Measurements from ENCODE around the gene FIGLA.

GRCh38 chr2:70757966-70758365 lies 32.5 kb downstream of the FIGLA start:
- no peak for TF ChIP-seq POLR2AphosphoS5 (IDR thresholded peaks at IDR 0.05; ENCODE audit: low read depth, low read length)
- no peak for TF ChIP-seq POLR2A (IDR thresholded peaks at IDR 0.05; ENCODE audit: low read depth, low read length)
- no peak for TF ChIP-seq TAF1 (IDR thresholded peaks at IDR 0.05; ENCODE audit: low read depth, low read length)
- TF ChIP-seq PAX5 (IDR thresholded peaks at IDR 0.05; ENCODE audit: insufficient read depth, low read length, severe bottlenecking): no peak
- no peak for TF ChIP-seq SPI1 (IDR thresholded peaks at IDR 0.05; ENCODE audit: low read depth, low read length)
